Hematopoietic multipotent progenitor cell treated with erythropoietin and hydrocortisone succinate and interleukin-3 and kit ligand, for 6 days (in vitro differentiated cells): Measurements from ENCODE around the gene ZXDA.
"Not testable (repeated sequence)": the region's sequence is repeated elsewhere in the genome, so short reads cannot be mapped to it uniquely, and the experiment has no call there.

Experiments
- DNase-seq: peaks from one replicate; pipeline ENCODE4 v3.0.0-alpha.2; 2015

Gene ZXDA

GRCh38 chrX:57910287-57910912 is at the start of gene ZXDA:
Gene ZXDA (minus strand): TSS chrX:57910458. CDS start chrX:57910420, 38 bp downstream.
- DNase-seq, result peak; percentile 13

GRCh38 chrX:57952320-57952678 is 42.0 kb upstream of the ZXDA start:
- DNase-seq, result no peak

- DNase-seq, result peak; percentile 28
Measured at GRCh38 chrX:57951666-57952319, 41.5 kb upstream of the ZXDA start.

GRCh38 chrX:57933321-57933720 is 23.1 kb upstream of the ZXDA start:
- DNase-seq, result no peak

- no peak for DNase-seq
Measured at GRCh38 chrX:57932266-57932665, 22.0 kb upstream of the ZXDA start.

- no peak for DNase-seq
Measured at GRCh38 chrX:57930051-57930450, 19.8 kb upstream of the ZXDA start.

- peak; percentile 42 for DNase-seq
Measured at GRCh38 chrX:57929373-57929772, 19.1 kb upstream of the ZXDA start.

- DNase-seq, result no peak
Measured at GRCh38 chrX:57925806-57926205, 15.5 kb upstream of the ZXDA start.

- peak; percentile 33 for DNase-seq
Measured at GRCh38 chrX:57918750-57919436, 8.6 kb upstream of the ZXDA start.

- no peak for DNase-seq
Measured at GRCh38 chrX:57915680-57916079, 5.4 kb upstream of the ZXDA start.

- DNase-seq, result peak; percentile 9
Measured at GRCh38 chrX:57909595-57910286, 517 bp downstream of the ZXDA start.

- DNase-seq, result not testable (repeated sequence)
Measured at GRCh38 chrX:57908972-57909594, 1.2 kb downstream of the ZXDA start.

- DNase-seq, result peak; percentile 26
Measured at GRCh38 chrX:57906790-57907189, 3.5 kb downstream of the ZXDA start.

- DNase-seq, result no peak
Measured at GRCh38 chrX:57905141-57905540, 5.1 kb downstream of the ZXDA start.

GRCh38 chrX:57904176-57904880 is 5.9 kb downstream of the ZXDA start:
- no peak for DNase-seq

GRCh38 chrX:57902633-57903032 is 7.6 kb downstream of the ZXDA start:
- DNase-seq, result no peak

- DNase-seq, result no peak
Measured at GRCh38 chrX:57901466-57901865, 8.8 kb downstream of the ZXDA start.

- DNase-seq, result no peak
Measured at GRCh38 chrX:57900975-57901374, 9.3 kb downstream of the ZXDA start.

- DNase-seq, result no peak
Measured at GRCh38 chrX:57899906-57900305, 10.4 kb downstream of the ZXDA start.

- no peak for DNase-seq
Measured at GRCh38 chrX:57899064-57899463, 11.2 kb downstream of the ZXDA start.

- DNase-seq, result no peak
Measured at GRCh38 chrX:57871463-57871862, 38.8 kb downstream of the ZXDA start.
